Astrocyte (in vitro differentiated cells and primary cell): ENCODE measurements around the gene KHDC3L. TPM values are rescaled to one million over a fixed set of nuclear protein-coding genes. Genes with fewer than 3 reads are reported as not detected.

Experiments
- DNase-seq: peaks from one replicate; pipeline ENCODE4 v3.0.0-alpha.2; 2010; ENCODE audit warnings: low read depth
- FAIRE-seq: peaks from 2 replicates; lab custom pipeline; 2011; peaks lifted over from hg19 to GRCh38; lab: Jason Lieb, UNC
- H2AFZ ChIP-seq: 2 replicates; pipeline ENCODE4 v1.6.0; 2012; ENCODE audit warnings: low read depth, low read length, inconsistent platforms
- H3K27ac ChIP-seq: 2 replicates; pipeline ENCODE4 v1.5.1; 2011; ENCODE audit warnings: low read depth, low read length, inconsistent platforms
- H3K27me3 ChIP-seq: 2 replicates; pipeline ENCODE4 v1.6.0; 2011; ENCODE audit warnings: low read length, inconsistent platforms; ENCODE audit not compliant: insufficient read depth
- H3K36me3 ChIP-seq: 2 replicates; pipeline ENCODE4 v1.5.1; 2011; ENCODE audit warnings: low read length, inconsistent platforms; ENCODE audit not compliant: insufficient read depth
- H3K4me1 ChIP-seq: 2 replicates; pipeline ENCODE4 v1.5.1; 2011; ENCODE audit warnings: low read length, inconsistent platforms; ENCODE audit not compliant: insufficient read depth
- H3K4me2 ChIP-seq: 2 replicates; pipeline ENCODE4 v1.6.0; 2012; ENCODE audit warnings: low read length, inconsistent platforms
- H3K4me3 ChIP-seq: 2 replicates; pipeline ENCODE4 v1.5.1; 2011; ENCODE audit warnings: low read depth, mild to moderate bottlenecking, low read length, inconsistent platforms; ENCODE audit not compliant: insufficient read depth
- H3K79me2 ChIP-seq: 2 replicates; pipeline ENCODE4 v1.6.0; 2012; ENCODE audit warnings: mild to moderate bottlenecking, low read length, inconsistent platforms; ENCODE audit not compliant: insufficient read depth
- H3K9ac ChIP-seq: 2 replicates; pipeline ENCODE4 v1.6.0; 2012; ENCODE audit warnings: mild to moderate bottlenecking, low read length, inconsistent platforms
- H3K9me3 ChIP-seq: 2 replicates; pipeline ENCODE4 v1.5.1; 2012; ENCODE audit warnings: low read depth, mild to moderate bottlenecking, low read length, inconsistent platforms; ENCODE audit not compliant: insufficient read depth
- H4K20me1 ChIP-seq: 2 replicates; pipeline ENCODE4 v1.6.0; 2012; ENCODE audit warnings: low read length, inconsistent platforms; ENCODE audit not compliant: insufficient read depth
- H3K27ac Mint-ChIP-seq: one replicate; pipeline ENCODE4 v1.8.0; 2021; ENCODE audit warnings: mild to moderate bottlenecking, mixed read lengths; ENCODE audit not compliant: unreplicated experiment
- H3K27me3 Mint-ChIP-seq: one replicate; pipeline ENCODE4 v1.8.0; 2021; ENCODE audit warnings: low read depth, mixed read lengths; ENCODE audit not compliant: unreplicated experiment
- H3K36me3 Mint-ChIP-seq: one replicate; pipeline ENCODE4 v1.8.0; 2021; ENCODE audit warnings: low read depth, mixed read lengths; ENCODE audit not compliant: unreplicated experiment
- H3K4me1 Mint-ChIP-seq: one replicate; pipeline ENCODE4 v1.8.0; 2021; ENCODE audit warnings: low read depth, mixed read lengths; ENCODE audit not compliant: unreplicated experiment
- H3K4me3 Mint-ChIP-seq: one replicate; pipeline ENCODE4 v1.8.0; 2021; ENCODE audit warnings: mild to moderate bottlenecking, moderate library complexity, mixed read lengths; ENCODE audit not compliant: unreplicated experiment
- H3K9me3 Mint-ChIP-seq: one replicate; pipeline ENCODE4 v1.8.0; 2021; ENCODE audit warnings: mild to moderate bottlenecking, mixed read lengths; ENCODE audit not compliant: unreplicated experiment
- EZH2 ChIP-seq: IDR thresholded peaks from 2 replicates; pipeline ENCODE4 v1.6.1; 2012; ENCODE audit warnings: mild to moderate bottlenecking, low read length, inconsistent platforms; ENCODE audit not compliant: insufficient read depth
- total RNA-seq: library from RNA; stranded (reverse); gene quantifications from 2 replicates; pipeline ENCODE4 v1.2.1, GENCODE V29; 2021
- TF ChIP-seq, protein P1 (sequence below): IDR thresholded peaks from 2 replicates; pipeline ENCODE4 v1.5.1; 2011; ENCODE audit warnings: low read depth, mild to moderate bottlenecking, inconsistent platforms, low read length, moderate library complexity; ENCODE audit not compliant: insufficient read depth

Gene KHDC3L
- total RNA-seq, 1 donor from 2014 or later, result not detected

DNA sequence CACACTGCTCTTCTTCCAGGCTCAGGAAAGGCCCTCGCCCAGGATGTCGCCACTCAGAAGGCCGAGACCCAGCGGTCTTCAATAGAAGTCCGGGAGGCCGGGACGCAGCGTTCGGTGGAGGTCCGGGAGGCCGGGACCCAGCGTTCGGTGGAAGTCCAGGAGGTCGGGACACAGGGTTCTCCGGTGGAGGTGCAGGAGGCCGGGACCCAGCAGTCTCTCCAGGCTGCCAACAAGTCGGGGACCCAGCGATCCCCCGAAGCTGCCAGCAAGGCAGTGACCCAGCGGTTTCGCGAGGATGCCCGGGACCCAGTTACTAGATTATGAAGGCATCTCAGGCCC, 1.0 kb downstream of the KHDC3L start:
- H3K79me2 ChIP-seq, result no peaks in the 10 kb centered on the region
- H3K27me3 Mint-ChIP-seq, result peaks cover 4% of the 10 kb centered on the region
- H3K4me3 Mint-ChIP-seq, result no peak overlapping the region
- H3K4me2 ChIP-seq, result no peak overlapping the region
- H3K9ac ChIP-seq, result no peak overlapping the region
- H3K27ac ChIP-seq, result no peak overlapping the region
- H3K4me1 ChIP-seq, result no peaks in the 10 kb centered on the region
- TF ChIP-seq, protein P1, sequence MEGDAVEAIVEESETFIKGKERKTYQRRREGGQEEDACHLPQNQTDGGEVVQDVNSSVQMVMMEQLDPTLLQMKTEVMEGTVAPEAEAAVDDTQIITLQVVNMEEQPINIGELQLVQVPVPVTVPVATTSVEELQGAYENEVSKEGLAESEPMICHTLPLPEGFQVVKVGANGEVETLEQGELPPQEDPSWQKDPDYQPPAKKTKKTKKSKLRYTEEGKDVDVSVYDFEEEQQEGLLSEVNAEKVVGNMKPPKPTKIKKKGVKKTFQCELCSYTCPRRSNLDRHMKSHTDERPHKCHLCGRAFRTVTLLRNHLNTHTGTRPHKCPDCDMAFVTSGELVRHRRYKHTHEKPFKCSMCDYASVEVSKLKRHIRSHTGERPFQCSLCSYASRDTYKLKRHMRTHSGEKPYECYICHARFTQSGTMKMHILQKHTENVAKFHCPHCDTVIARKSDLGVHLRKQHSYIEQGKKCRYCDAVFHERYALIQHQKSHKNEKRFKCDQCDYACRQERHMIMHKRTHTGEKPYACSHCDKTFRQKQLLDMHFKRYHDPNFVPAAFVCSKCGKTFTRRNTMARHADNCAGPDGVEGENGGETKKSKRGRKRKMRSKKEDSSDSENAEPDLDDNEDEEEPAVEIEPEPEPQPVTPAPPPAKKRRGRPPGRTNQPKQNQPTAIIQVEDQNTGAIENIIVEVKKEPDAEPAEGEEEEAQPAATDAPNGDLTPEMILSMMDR, result no peak
- TF ChIP-seq EZH2, result no peak
- H3K9me3 ChIP-seq, result no peaks in the 10 kb centered on the region
- no peak overlapping the region for H2AFZ ChIP-seq
- H4K20me1 ChIP-seq, result no peaks in the 10 kb centered on the region
- DNase-seq (no peak), FAIRE-seq (no peak)
- no peaks in the 10 kb centered on the region for H3K4me1 Mint-ChIP-seq
- H3K36me3 Mint-ChIP-seq, result no peaks in the 10 kb centered on the region
- H3K9me3 Mint-ChIP-seq, result no peaks in the 10 kb centered on the region
- H3K27ac Mint-ChIP-seq, result no peak overlapping the region
- H3K27me3 ChIP-seq, result no peaks in the 10 kb centered on the region
- H3K4me3 ChIP-seq, result no peak overlapping the region
- no peaks in the 10 kb centered on the region for H3K36me3 ChIP-seq

DNA sequence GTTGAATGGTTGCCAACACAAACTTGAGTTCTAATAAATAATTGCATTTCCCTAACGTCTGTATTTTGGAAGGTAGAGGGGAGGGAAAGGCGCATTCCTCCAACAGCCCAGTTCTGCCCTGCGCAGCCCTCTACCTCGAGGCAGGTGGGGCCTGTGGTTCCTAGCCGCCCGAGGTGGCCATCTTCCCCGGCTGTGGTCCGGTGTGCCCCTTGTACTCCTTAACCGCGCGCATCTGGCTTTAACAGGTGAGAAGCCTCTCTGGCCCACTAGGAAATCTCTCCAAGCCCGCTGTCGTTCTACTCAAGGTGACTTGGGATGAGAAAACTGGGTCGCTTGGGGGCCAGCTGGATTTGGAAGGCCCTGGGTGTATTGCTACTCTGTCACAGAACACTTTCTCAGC, 1.7 kb downstream of the KHDC3L start:
- Mint-ChIP-seq H3K4me3 (no peak overlapping the region), H3K36me3 (no peaks in the 10 kb centered on the region), H3K27ac (no peak overlapping the region), H3K9me3 (no peaks in the 10 kb centered on the region), H3K27me3 (peaks cover 4% of the 10 kb centered on the region), H3K4me1 (no peaks in the 10 kb centered on the region)
- Histone ChIP-seq H3K4me2 (no peak overlapping the region), H2AFZ (no peak overlapping the region), H3K9me3 (no peaks in the 10 kb centered on the region), H3K79me2 (no peaks in the 10 kb centered on the region), H3K4me3 (no peak overlapping the region), H3K36me3 (no peaks in the 10 kb centered on the region), H3K4me1 (no peaks in the 10 kb centered on the region), H3K9ac (no peak overlapping the region), H4K20me1 (no peaks in the 10 kb centered on the region), H3K27me3 (no peaks in the 10 kb centered on the region), H3K27ac (no peak overlapping the region)
- TF ChIP-seq, protein P1, result no peak
- no peak for TF ChIP-seq EZH2
- DNase-seq (no peak), FAIRE-seq (no peak)

DNA sequence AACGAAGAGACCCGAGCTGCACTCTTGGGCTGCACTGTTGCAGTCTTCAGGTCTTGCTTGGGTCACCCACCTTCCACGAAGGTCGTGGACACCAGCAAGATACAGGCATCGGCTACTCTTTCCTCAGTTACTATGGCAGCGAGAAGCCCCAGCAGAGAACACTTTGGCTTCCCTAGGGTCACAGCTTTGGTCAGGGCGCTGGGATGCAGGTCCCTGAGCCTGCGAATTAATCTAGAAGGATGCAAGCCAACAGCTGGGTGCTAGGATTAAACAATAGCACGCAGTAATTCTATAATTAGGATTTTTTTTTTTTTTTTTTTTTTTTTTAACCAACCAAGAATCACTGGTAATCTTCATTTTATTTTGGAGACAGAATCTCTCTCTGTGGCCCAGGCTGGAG, 2.1 kb downstream of the KHDC3L start:
- no peaks in the 10 kb centered on the region for H3K4me1 ChIP-seq
- no peak overlapping the region for H3K4me3 ChIP-seq
- Mint-ChIP-seq H3K36me3 (no peaks in the 10 kb centered on the region), H3K9me3 (no peaks in the 10 kb centered on the region), H3K4me3 (no peak overlapping the region), H3K4me1 (no peaks in the 10 kb centered on the region), H3K27ac (no peak overlapping the region), H3K27me3 (peaks cover 4% of the 10 kb centered on the region)
- H3K79me2 ChIP-seq, result no peaks in the 10 kb centered on the region
- DNase-seq, result no peak
- H4K20me1 ChIP-seq, result no peaks in the 10 kb centered on the region
- no peaks in the 10 kb centered on the region for H3K36me3 ChIP-seq
- no peak overlapping the region for H3K9ac ChIP-seq
- TF ChIP-seq, protein P1, result no peak
- TF ChIP-seq EZH2, result no peak
- no peaks in the 10 kb centered on the region for H3K9me3 ChIP-seq
- H3K27me3 ChIP-seq, result no peaks in the 10 kb centered on the region
- H3K27ac ChIP-seq, result no peak overlapping the region
- no peak for FAIRE-seq
- H2AFZ ChIP-seq, result no peak overlapping the region
- H3K4me2 ChIP-seq, result no peak overlapping the region
